Skin of body (tissue), 2 donors: Measurements from ENCODE around the gene KLHL17. TPM values are rescaled to one million over a fixed set of nuclear protein-coding genes. Genes with fewer than 3 reads are reported as not detected.
A peak's percentile ranks its signal among the peaks of the same experiment; 100 is the strongest.

Source experiments
- DNase-seq: peaks from one replicate; lab custom pipeline; 2025; lab: John Stamatoyannopoulos, UW
- total RNA-seq: library from RNA; depleted of rRNA; stranded (reverse); fragments of >200 nt; gene quantifications from one replicate; pipeline ENCODE4 v1.2.3, GENCODE V29; 2014

KLHL17 gene
- total RNA-seq, 1 donor from 2014 or later: 3.9 TPM

DNA sequence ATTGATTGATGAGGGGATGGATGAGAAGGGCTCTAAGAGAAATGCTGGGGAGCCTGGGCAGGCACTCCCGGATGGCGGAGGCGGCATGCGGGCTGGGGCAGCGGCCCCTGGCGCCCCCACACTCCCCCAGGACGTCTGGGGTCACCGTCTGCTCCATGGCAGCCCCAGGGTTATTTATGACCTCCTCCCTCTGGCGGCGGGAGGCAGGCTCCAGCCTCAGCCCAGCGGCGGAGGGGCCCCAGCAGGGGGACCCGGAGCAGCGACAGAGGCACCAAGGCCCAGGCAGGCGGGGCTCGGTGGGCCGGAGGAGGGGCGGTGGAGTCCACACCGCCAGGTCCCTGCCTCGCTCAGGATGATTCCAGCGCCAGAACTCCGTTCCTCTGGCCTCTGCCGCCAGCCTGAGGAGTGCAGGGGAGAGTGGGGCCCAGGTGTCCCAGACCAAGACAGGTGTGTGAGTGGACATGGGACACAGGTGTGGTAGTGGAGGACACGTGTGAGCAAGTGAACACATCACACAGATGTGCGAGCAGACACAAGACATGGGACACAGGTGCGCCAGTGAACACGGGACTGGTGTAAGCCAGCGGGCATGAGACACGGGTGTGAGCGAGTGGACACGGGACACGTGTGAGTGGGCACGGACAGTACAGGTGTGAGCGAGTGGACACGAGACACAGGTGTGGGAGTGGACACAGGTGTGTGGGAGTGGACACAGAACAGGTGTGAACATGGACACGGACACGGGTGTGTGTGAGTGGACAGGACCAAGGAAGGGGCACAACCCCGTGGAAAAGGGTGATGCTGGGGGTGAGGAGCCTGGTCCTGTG lies 39.2 kb upstream of the KLHL17 start:
- no peak for DNase-seq

DNA sequence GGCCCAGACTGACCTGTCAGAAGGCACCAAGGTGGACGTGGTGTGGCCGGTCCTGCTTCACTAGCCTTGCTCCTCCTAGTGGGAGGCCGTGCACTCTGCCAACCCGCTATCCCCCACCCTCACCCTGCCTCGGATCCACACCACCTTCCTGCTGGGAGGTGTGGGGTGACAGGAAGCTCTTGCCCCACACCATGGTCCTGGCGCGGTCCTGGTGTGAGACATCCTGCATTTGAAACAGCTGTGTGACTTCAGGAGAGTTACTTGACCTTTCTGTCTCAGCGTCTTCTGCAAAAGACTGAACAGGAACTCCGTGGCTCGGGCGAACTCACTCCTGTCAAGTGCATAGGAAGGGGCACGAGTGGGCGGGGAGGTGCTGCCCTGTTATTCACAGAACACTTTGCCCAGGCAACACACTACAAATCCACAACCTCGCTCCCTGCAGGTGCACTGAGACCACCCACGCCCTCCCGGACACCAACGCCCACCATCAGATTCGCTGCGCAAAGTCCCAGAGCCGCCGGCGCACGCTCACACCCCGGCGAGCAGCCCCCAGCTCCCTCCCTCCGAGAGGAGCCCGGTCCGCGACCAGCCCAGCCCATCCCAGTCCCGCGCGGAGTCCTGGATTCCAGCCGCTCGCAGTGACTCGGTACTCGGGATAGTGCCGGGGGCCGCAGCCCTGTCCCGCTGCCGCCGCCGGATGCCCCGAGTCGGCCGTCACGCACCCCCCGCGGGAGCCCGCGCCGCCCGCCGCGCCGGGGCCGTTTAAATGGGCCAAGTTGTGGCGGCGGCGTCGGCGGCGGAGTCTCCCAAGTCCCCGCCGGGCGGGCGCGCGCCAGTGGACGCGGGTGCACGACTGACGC lies 37.0 kb upstream of the KLHL17 start, which contains the start of gene SAMD11:
Gene SAMD11 (plus strand): TSS at position 793 of the 860 bp plus-strand sequence. CDS start 509 bp downstream, outside the sequence.
- DNase-seq: peak; percentile 50

GRCh38 chr1:923991-924655 lies 36.3 kb upstream of the KLHL17 start:
- no peak for DNase-seq

GRCh38 chr1:924656-925560 lies 35.5 kb upstream of the KLHL17 start:
- DNase-seq: no peak

DNA sequence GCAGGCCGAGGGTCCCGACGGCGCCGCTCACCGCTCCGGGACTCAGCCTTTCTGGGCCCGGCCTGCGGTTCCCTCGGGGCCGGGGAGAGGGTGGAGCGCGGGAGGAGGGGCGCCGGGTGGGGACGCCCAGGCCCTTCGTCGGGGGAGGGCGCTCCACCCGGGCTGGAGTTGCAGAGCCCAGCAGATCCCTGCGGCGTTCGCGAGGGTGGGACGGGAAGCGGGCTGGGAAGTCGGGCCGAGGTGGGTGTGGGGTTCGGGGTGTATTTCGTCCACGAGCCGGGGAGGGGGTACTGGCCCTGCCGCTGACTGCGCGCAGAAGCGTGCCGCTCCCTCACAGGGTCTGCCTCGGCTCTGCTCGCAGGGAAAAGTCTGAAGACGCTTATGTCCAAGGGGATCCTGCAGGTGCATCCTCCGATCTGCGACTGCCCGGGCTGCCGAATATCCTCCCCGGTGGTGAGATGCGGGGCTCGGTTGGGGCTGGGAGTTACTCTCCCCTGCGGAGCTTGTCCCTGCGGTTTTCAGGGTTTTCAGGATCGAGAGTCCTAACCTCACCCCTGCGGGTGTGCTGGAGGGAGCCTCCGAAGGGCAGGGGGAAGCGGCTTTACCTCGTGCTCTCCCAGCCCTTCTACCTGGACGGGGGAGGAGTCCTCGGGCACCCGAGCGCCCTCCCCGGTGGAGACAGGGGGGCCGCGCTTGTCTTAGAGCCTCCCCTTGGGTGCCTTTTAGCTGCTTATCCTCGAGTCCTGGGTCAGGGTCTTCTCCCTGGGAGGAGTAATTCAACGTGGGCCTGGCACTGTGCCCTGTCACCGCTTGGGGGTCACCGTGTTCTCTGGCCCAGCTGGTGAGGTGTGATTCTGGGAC lies 34.6 kb upstream of the KLHL17 start:
- no peak for DNase-seq

DNA sequence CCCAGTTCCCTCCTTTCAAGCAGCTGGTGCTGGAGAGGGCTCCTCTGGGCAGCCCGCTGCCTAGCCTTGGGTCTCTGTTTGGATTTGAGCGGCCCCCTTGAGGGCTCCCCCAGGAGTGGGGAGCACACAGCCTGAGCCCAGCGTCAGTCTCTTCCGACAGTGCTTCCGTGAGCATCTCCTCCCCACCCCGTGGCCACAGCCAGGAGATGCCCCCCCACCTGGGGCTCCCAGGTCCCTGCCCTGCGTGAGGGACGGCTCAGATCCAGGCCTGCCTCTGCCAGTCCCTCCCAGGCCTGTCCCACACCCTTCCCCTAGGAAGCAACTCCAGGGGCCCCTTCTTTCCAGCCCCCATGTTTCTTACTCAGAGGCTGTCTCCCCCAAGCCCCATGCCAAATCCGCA lies 33.1 kb upstream of the KLHL17 start:
- no peak for DNase-seq

GRCh38 chr1:927748-928147 lies 32.6 kb upstream of the KLHL17 start:
- no peak for DNase-seq

GRCh38 chr1:928825-929661 lies 31.3 kb upstream of the KLHL17 start:
- no peak for DNase-seq

- no peak for DNase-seq
These were observed 30.4 kb upstream of the KLHL17 start for GRCh38 chr1:929712-930632.

GRCh38 chr1:930633-931138 lies 29.7 kb upstream of the KLHL17 start:
- DNase-seq: no peak

DNA sequence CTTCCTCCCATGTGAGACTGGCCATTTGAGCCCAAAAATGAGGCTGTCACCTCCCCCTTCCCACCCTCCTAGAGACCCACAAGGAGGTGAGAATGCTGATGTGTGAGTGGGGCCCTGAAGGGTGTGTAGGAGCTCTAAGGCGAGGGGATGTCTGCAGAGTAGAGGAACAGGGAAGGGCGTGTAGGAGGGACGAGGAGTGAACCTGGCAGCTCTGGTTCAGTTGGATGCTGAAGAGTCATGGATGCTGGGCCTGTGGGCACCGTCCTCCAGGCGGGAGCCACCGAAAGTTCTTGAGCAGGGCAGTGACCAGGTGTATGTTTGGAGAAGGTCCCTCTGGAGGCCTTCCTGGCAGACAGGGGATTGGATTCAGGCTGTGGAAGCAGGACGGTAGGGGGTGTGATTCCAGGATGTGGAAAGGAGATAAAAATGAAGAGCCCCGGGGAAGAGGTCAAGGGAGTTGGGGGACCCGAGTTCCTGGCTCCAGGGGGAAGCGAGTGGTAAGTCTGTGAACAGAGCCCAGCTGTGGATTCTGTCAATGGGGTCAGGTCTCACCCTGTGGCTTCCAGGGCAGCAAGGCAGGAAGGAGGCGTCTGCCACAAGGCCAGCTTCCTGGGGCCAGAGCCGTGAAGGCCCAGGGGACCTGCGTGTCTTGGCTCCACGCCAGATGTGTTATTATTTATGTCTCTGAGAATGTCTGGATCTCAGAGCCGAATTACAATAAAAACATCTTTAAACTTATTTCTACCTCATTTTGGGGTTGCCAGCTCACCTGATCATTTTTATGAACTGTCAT lies 28.8 kb upstream of the KLHL17 start:
- DNase-seq: no peak

GRCh38 chr1:932173-932510 lies 28.2 kb upstream of the KLHL17 start:
- DNase-seq: no peak

DNA sequence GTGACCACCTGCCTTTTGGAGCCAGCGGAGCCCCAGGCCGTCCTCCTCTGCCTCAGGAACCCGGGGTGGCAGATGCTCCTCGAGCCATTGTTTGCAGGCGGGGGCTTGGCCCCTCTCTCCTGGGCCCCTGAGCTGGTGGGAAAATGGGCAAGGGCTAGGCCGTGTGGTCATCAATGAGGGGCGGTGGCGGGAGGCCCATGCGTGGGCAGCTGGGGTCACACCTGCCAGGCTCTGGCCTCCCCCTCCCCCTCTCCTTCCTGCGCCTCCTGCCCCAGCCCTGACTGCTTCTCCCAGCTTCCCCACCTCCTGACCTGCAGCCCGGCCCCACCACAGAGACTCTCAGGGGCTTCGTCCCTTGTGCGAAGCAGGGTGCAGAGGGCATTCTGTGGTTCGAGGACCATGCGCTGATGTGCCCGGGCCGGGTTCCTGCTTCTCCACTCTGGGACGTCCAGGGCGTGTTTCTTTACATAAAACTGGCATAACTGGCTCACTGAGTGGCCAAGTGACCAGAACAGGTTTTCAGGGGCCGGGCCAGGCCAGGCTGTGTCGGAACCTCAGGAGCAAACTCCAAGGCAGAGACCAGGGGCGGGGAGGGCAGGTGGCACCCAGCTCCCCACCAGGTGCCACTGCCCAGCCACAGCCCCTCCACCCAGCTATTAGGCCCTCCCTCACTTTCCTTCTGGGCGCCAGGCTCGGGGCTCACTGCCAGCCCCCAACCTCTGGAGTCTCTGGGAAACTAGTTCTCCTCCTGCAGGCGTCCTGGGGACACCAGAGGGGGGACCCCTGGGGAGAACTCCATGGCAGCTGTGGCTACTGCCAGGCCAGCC lies 27.4 kb upstream of the KLHL17 start:
- DNase-seq: no peak

DNA sequence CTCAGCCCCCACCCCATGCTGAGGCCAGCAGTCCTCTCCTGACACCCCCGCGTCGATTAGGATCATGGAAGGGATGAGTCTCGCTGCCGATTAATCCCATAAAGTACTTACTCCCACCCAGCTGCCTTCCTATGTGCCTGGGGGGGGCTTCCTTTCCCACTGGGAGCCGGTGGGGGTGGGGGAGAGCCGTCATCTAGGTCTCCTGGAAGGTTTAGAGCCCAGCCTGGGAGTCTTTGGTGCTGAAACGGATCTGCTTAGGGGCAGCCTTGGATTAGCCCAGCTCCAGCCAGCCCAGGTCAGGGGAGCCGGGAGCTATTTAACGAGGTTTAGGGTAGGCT lies 26.8 kb upstream of the KLHL17 start:
- no peak for DNase-seq

- no peak for DNase-seq
These were observed 25.2 kb upstream of the KLHL17 start for GRCh38 chr1:934991-935750.
